Lower leg skin (tissue), 4 donors: ENCODE results near the gene TMEM132D. TPM values are rescaled to one million over a fixed set of nuclear protein-coding genes. Genes with fewer than 3 reads are reported as not detected.

ENCODE experiments used
- DNase-seq, 2 donors: peaks; one replicate each; pipeline ENCODE4 v3.0.0-alpha.2; 2019; ENCODE audit warnings: low spot score in 2 of 2
- H3K4me3 ChIP-seq: fragments of 200-600 bp; sonication (generic); 2 replicates; pipeline ENCODE4 v1.5.1; 2017; ENCODE audit warnings: mild to moderate bottlenecking, low read depth; ENCODE audit not compliant: poor library complexity, severe bottlenecking
- POLR2A ChIP-seq, 2 donors: fragments of 450-650 bp; IDR thresholded peaks; one replicate each; pipeline ENCODE4 v1.6.1; 2016 to 2017; ENCODE audit warnings: antibody characterized with exemption in 2 of 2, mild to moderate bottlenecking in 1 of 2, moderate library complexity in 1 of 2
- WGBS, 2 donors: methylation state at CpG; one replicate each; pipeline ENCODE4 v1.1.5; 2018; 5-methylcytosine and 5-hydroxymethylcytosine counted together
- intact Hi-C: fragments of 100-400 bp; cut with DNase I; formaldehyde crosslinking; loops from one replicate; pipeline ENCODE4 v1.15.0; 2023; ENCODE audit warnings: low total_unique reads
- total RNA-seq, 4 donors: library from RNA; depleted of rRNA; stranded (reverse); fragments of >200 nt; gene quantifications; one replicate each; pipeline ENCODE4 v1.1.0, GENCODE V29; 2016
- TF ChIP-seq, protein P1 (sequence below), 3 donors: fragments of 450-650 bp; IDR thresholded peaks; one replicate each; pipeline ENCODE4 v1.5.1; 2016; ENCODE audit warnings: antibody characterized with exemption in 3 of 3, mild to moderate bottlenecking in 3 of 3, moderate library complexity in 2 of 3

Gene TMEM132D
- total RNA-seq, 4 donors from 2014 or later = not detected

DNA sequence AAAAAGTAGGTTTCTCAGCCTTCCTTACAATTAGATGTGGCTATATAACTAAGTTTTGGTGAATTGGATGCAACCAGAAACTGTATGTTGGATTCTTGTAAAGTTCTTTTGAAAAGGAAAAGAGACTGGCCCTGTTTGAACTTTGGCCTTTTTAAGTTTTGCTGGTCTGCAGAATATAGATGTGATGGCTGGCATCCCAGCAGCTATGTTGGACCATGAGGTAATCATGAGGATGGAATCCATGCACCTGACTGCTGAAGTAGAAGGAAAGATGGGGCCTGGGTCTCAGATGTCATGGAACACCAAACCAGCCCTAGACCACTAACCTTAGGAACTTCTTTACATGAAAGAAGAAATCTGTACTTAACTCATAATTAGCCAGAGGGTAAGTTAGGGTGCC is 568.1 kb downstream of the TMEM132D start:
- DNase-seq = no peak
- intact Hi-C loops = no loop called here
- TF ChIP-seq, protein P1, sequence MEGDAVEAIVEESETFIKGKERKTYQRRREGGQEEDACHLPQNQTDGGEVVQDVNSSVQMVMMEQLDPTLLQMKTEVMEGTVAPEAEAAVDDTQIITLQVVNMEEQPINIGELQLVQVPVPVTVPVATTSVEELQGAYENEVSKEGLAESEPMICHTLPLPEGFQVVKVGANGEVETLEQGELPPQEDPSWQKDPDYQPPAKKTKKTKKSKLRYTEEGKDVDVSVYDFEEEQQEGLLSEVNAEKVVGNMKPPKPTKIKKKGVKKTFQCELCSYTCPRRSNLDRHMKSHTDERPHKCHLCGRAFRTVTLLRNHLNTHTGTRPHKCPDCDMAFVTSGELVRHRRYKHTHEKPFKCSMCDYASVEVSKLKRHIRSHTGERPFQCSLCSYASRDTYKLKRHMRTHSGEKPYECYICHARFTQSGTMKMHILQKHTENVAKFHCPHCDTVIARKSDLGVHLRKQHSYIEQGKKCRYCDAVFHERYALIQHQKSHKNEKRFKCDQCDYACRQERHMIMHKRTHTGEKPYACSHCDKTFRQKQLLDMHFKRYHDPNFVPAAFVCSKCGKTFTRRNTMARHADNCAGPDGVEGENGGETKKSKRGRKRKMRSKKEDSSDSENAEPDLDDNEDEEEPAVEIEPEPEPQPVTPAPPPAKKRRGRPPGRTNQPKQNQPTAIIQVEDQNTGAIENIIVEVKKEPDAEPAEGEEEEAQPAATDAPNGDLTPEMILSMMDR (IDR thresholded peaks at IDR 0.05) = no peak
- TF ChIP-seq POLR2A (IDR thresholded peaks at IDR 0.05) = no peak
- H3K4me3 ChIP-seq = no peak overlapping the region

- WGBS, 2 donors = 82 to 83% methylated on average over 2 of the region's 2 CpGs
- TF ChIP-seq, protein P1 (IDR thresholded peaks at IDR 0.05) = no peak
- no peak for TF ChIP-seq POLR2A (IDR thresholded peaks at IDR 0.05)
- intact Hi-C loops = no loop called here
Measured at GRCh38 chr12:129332286-129332685, 571.5 kb downstream of the TMEM132D start.

DNA sequence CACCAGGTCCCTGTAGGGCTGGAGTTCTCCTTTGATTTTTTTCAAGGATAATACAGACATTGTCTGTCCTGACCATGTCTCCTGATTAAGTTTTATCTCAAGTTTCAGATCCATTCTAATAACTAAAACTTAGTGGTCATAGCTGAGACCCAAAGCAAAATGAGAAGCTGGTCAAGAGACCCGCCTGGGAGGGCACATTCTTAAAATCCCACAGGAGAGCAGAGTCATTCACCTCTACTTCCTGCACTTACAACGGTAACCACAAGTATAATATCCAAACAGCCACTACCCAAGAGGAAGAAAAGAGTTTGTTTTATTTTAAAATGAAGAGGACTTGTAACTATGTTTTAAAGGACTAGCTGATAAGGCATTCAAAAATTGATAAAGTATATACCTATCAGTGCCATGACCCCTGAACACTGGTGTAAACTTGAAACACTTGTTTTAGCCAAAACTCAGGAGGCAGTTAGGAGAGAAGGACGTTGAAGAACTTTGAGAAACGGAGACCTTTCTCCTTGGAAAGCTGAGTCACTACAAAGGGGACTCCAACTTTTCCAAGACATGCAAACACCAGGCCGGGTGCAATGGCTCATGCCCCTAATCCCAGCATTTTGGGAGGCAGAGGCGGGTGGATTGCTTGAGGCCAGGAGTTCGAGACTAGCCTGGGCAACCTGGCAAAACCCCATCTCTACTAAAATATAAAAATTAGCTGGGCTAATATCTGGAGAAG is 572.3 kb downstream of the TMEM132D start:
- intact Hi-C loops = no loop called here
- TF ChIP-seq, protein P1 (IDR thresholded peaks at IDR 0.05) = no peak
- 65 to 69% methylated on average over 7 of the region's 7 CpGs for WGBS, 2 donors
- DNase-seq = no peak
- H3K4me3 ChIP-seq = no peak overlapping the region

More at GRCh38 chr12:129332286-129332685, 571.5 kb downstream of the TMEM132D start:
- no peak for DNase-seq
- H3K4me3 ChIP-seq = no peak overlapping the region

DNA sequence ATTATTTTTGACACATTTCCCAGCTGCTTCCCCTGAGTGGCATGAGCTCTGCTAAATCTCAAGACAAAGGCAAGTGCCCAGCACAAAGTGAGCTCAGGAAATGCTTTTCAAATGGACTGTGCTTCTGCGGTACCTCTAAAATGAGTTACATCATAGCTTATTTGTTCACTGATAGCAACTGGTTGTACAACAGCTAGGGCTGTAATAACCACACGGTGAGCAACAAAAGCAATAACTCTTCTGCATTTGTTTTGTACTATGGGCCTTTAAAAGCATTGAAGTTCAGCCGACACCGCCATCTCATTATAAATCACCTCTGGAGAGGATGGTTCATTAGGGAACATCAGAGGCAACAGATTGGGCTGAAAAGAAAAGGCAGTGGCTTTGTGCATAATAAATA is 575.6 kb downstream of the TMEM132D start:
- 36 to 39% methylated on average over 4 of the region's 4 CpGs for WGBS, 2 donors
- no peak overlapping the region for H3K4me3 ChIP-seq
- no peak for DNase-seq
- TF ChIP-seq, protein P1 (IDR thresholded peaks at IDR 0.05) = no peak
- intact Hi-C loops = no loop called here

DNA sequence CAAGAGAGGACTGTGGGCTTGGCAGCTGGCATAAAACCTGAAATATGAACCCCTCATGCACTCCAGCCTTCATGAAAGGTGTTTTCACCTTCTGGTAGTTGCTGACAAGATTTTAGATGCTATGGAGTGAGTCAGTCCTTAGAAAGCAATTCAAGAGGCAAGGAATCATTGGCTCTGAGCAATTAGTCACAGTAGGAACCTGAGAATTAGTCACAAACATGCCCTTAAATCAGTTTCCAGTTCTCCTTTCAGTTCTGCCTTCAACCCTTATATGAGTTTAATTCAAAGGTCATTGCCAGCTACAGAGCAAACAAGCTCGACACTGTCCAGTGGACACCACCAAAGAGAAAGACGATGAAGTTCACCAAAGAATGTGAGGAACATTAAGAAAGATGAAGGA is 578.3 kb downstream of the TMEM132D start:
- intact Hi-C loops = no loop called here
- no peak for TF ChIP-seq POLR2A (IDR thresholded peaks at IDR 0.05)
- TF ChIP-seq, protein P1 (IDR thresholded peaks at IDR 0.05) = no peak
- 86 to 88% methylated on average over 2 of the region's 2 CpGs for WGBS, 2 donors
- DNase-seq = no peak
- no peak overlapping the region for H3K4me3 ChIP-seq

DNA sequence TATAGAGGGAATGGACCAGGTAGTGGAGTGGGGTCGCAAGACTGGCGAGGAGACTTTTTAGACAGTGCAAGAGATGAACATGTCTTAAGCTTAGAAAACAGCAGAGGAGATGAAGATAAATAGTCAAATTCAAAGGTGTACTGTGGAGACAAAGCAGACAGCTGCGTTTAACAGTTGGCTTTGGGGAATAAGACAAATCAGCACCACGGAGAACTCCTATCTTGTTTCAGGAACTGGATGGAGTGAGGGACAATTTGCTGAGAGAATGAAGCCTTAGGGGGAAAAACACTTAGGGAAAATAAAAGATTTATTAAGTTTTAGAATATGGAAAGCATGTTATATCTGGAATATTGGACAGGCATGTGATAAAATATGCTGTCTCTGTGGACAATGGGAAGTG is 591.8 kb downstream of the TMEM132D start:
- intact Hi-C loops = no loop called here
- no peak overlapping the region for H3K4me3 ChIP-seq
- no peak for TF ChIP-seq POLR2A (IDR thresholded peaks at IDR 0.05)
- TF ChIP-seq, protein P1 (IDR thresholded peaks at IDR 0.05) = no peak
- WGBS, 2 donors = 59 to 65% methylated on average over 4 of the region's 4 CpGs
- no peak for DNase-seq
